Measurements from ENCODE around the gene PAIP2B. TPM values are rescaled to one million over a fixed set of nuclear protein-coding genes. Genes with fewer than 3 reads are reported as not detected.

PAIP2B gene
- total RNA-seq, 2 experiments from 2014 or later: 1.7 to 1.8 TPM

DNA sequence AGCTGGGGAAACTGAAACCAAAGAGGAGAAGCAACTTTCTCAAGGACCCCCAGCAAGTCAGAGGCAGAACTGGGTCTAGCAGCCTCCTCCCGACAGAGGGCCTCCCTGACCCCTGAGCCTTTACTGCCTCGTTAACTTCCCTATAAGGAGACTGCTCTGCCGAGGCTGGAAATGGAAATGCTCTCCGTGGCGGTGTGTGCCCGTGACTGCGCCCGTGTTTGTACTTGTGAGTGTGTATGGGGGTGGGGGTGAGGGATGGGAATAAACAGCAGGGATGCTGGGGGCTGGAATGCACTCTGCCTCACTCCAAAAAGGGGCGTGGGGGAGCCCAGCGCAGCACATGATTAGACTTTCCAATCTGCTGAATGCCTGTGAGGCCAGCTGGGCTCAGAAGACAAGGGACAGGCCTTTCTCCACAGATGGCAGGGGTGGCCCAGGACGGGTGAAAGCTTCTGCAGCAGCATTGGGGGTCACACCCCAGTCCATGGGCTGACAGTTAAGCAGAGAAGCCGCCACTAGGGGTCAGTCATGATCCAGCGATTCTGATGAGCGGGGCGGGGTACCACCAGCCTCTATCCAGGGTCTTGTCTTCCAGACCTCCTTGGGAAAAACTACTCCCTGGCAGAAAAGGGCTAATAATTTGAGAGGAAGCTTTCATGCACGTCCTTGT is 69.6 kb downstream of the PAIP2B start:
- Mint-ChIP-seq H3K36me3 (ENCODE audit: low read depth) (no peaks in the 10 kb centered on the region), H3K27ac (no peak overlapping the region), H3K4me3 (no peak overlapping the region), H3K27me3 (peaks cover 3% of the 10 kb centered on the region), H3K9me3 (no peaks in the 10 kb centered on the region), H3K4me1 (peaks cover 3% of the 10 kb centered on the region)
- peak; percentile 47 for DNase-seq
- CTCF ChIA-PET: interaction anchor here (0.6 to 3.3 kb wide), 9 partner anchors 9 to 355 kb away, joined by 3 to 7 read pairs (median 3); partner anchors contain the start of gene PAIP2B
- POLR2A ChIA-PET: no interaction called here

DNA sequence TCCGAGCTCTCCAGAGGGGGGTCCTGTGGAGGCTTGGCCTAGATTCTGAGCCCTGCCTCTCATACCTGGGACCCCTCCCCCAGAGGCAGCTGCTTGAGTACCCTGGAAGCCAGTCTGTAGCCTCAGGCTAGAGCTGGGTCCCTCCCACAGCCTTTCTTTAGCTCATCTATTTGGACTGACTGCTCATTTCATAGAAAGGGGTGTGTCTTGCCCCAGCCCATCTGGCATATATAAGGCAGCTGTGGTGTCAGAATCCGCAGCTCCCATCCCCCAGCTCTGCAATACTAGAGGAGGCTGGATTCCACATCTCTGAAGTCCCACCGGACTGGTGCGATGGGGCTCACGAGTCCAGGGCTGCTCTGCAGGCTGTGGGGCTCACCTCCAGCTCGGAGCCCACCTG is 70.3 kb downstream of the PAIP2B start:
- no peak for DNase-seq
- H3K9me3 Mint-ChIP-seq: no peaks in the 10 kb centered on the region
- POLR2A ChIA-PET: no interaction called here
- CTCF ChIA-PET: interaction anchor here (0.6 to 3.3 kb wide), 3 partner anchors 10 to 354 kb away, joined by 3 to 7 read pairs (median 3); no protein-coding TSS in a partner anchor
- no peaks in the 10 kb centered on the region for H3K36me3 Mint-ChIP-seq (ENCODE audit: low read depth)
- H3K4me1 Mint-ChIP-seq: peaks cover 3% of the 10 kb centered on the region
- H3K27me3 Mint-ChIP-seq: peaks cover 3% of the 10 kb centered on the region
- H3K27ac Mint-ChIP-seq: no peak overlapping the region
- no peak overlapping the region for H3K4me3 Mint-ChIP-seq

DNA sequence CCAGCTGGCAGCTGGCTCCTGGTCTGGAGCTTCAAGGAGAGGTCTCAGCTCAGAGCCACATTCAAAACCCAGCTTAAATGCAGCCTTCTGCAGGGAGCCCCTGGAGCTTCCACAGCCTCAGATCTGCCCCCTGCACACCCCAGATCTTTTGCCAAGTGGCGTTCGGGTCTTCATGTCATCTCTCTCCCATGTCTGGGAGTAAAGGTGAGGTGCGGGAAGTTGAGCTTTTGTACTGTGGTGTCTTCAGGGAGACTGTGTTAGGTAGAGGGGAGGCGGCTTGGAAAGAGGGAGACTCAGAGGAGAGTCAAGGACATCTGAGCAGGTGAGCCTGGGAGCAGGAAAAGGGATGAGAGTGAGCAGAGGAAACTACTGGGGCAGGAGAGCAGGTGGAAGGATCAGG is 71.1 kb downstream of the PAIP2B start:
- Mint-ChIP-seq H3K27ac (no peak overlapping the region), H3K9me3 (no peaks in the 10 kb centered on the region), H3K4me1 (peaks cover 3% of the 10 kb centered on the region), H3K36me3 (ENCODE audit: low read depth) (no peaks in the 10 kb centered on the region), H3K27me3 (peaks cover 3% of the 10 kb centered on the region), H3K4me3 (no peak overlapping the region)
- ChIA-PET POLR2A (no interaction called here), CTCF (interaction anchor here (0.6 to 3.3 kb wide), 4 partner anchors 12 to 898 kb away, joined by 3 to 12 read pairs (median 5); partner anchors contain the start of gene PCYOX1)
- DNase-seq: no peak

DNA sequence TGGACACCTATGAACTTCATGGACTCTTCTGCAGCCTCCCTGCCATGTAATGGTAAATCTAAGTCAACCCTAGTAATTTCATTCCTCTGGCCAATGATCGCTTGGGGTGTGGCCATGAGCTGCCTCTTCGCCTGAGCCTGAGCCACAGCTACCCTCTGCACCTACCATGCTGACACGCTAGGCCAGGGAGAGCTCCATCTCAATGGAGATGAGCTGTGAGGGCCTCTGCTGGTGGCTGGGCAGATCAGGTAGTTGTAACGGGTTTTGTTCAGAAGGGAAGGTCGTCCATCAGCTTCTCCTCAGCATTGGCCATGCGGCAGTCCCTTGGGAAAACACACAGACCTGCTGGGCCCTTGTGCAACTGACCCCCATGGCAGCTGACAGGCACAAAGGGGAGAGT is 72.1 kb downstream of the PAIP2B start:
- ChIA-PET CTCF (interaction anchor here (0.7 to 3.3 kb wide), 7 partner anchors 11 to 356 kb away, joined by 3 to 12 read pairs (median 3); partner anchors contain the start of gene NAGK), POLR2A (interaction anchor here (0.8 kb wide), 1 partner anchor 24 kb away, joined by 3 read pairs; the partner anchor contains the start of gene MPHOSPH10)
- H3K27ac Mint-ChIP-seq: no peak overlapping the region
- peak; percentile 36 for DNase-seq
- H3K27me3 Mint-ChIP-seq: peaks cover 3% of the 10 kb centered on the region
- H3K4me1 Mint-ChIP-seq: peaks cover 3% of the 10 kb centered on the region
- H3K4me3 Mint-ChIP-seq: no peak overlapping the region
- H3K9me3 Mint-ChIP-seq: no peaks in the 10 kb centered on the region
- H3K36me3 Mint-ChIP-seq (ENCODE audit: low read depth): peaks cover 5% of the 10 kb centered on the region

DNA sequence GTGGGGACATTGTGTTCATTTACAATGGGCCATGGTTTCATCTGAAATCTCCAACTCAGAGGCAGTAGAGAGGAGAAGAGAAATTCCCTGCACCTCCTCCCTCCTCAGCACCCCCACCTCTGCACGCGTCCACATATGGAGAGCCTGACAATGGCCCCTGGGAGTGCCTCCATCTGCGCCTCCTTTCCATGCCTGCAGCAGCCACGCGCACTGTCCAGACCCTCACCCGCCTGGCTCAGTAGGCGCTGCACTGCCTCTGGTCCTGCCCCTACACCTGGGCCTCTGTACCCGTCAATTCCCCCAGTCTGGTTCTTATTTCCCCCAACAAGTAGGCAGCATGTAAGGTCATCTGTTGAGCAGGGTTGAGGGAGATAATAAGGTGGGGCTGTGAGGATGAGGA is 72.6 kb downstream of the PAIP2B start:
- H3K4me1 Mint-ChIP-seq: peaks cover 3% of the 10 kb centered on the region
- ChIA-PET CTCF (interaction anchor here (0.7 to 3.3 kb wide), 6 partner anchors 53 to 356 kb away, joined by 3 to 12 read pairs (median 4); partner anchors contain the start of gene NAGK), POLR2A (interaction anchor here (0.8 kb wide), 1 partner anchor 24 kb away, joined by 3 read pairs; the partner anchor contains the start of gene MPHOSPH10)
- no peak for DNase-seq
- H3K4me3 Mint-ChIP-seq: no peak overlapping the region
- no peaks in the 10 kb centered on the region for H3K27me3 Mint-ChIP-seq
- no peaks in the 10 kb centered on the region for H3K9me3 Mint-ChIP-seq
- H3K36me3 Mint-ChIP-seq (ENCODE audit: low read depth): peaks cover 9% of the 10 kb centered on the region
- H3K27ac Mint-ChIP-seq: no peak overlapping the region

DNA sequence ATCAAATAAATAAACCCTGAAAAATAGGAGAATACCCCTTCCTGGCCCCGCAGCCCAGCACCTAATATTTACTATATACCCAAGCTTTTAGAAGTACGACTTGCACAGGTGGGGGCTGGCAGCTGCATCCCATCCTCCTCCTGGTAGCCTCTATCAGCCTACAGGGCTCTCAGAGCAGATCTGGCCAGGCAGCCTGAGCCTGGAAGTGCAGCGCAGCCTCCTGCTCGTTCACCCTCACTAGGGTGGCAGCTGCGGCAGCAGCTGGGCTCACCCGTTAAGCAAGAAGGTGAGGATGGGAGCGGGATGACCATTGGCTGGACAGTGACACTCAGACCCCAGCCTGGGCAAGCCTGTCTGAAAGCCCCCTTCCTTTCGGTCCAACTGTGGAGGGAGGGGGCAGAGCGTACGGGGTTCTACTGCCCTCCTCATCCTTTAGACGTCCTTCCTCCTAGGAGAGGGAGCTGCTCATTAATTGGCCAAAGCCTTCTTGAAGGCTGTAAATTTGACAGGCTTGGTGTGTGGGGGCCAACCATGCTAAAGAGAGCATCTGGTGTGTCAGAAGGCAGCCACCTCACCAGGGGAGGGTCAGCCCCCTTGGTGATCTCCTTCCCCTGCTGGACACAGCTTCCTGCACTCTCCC is 73.2 kb downstream of the PAIP2B start:
- Mint-ChIP-seq H3K9me3 (no peaks in the 10 kb centered on the region), H3K36me3 (ENCODE audit: low read depth) (peaks cover 14% of the 10 kb centered on the region), H3K27me3 (no peaks in the 10 kb centered on the region), H3K27ac (no peak overlapping the region), H3K4me1 (peaks cover 3% of the 10 kb centered on the region), H3K4me3 (no peak overlapping the region)
- ChIA-PET CTCF (interaction anchor here (1.3 kb wide), 1 partner anchor 82 kb away, joined by 3 read pairs; no protein-coding TSS in a partner anchor), POLR2A (no interaction called here)
- no peak for DNase-seq

DNA sequence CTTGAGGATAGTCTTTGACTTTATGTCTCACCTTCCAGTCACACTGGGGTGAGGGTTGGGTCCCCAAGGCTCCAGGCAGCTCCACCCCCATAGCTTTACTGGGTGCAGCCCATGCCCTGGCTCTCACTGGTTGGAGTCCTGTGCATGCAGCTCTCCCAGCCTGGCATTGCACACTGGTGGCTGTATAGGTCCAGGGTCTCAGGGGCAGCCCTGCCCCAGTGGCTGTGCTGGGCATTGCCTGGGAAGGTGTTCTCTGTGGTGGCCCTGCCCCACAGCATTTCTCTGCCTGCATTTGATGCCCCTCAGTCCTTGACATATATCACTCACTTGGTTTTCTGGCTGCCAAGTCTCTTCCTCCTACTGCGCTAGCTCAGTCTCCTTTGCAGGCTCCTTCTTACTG is 75.3 kb downstream of the PAIP2B start:
- no peaks in the 10 kb centered on the region for H3K27me3 Mint-ChIP-seq
- no peak overlapping the region for H3K27ac Mint-ChIP-seq
- no peak for DNase-seq
- H3K36me3 Mint-ChIP-seq (ENCODE audit: low read depth): peaks cover 31% of the 10 kb centered on the region
- no peak overlapping the region for H3K4me3 Mint-ChIP-seq
- POLR2A ChIA-PET: no interaction called here
- CTCF ChIA-PET: no interaction called here
- no peaks in the 10 kb centered on the region for H3K9me3 Mint-ChIP-seq
- H3K4me1 Mint-ChIP-seq: no peaks in the 10 kb centered on the region

DNA sequence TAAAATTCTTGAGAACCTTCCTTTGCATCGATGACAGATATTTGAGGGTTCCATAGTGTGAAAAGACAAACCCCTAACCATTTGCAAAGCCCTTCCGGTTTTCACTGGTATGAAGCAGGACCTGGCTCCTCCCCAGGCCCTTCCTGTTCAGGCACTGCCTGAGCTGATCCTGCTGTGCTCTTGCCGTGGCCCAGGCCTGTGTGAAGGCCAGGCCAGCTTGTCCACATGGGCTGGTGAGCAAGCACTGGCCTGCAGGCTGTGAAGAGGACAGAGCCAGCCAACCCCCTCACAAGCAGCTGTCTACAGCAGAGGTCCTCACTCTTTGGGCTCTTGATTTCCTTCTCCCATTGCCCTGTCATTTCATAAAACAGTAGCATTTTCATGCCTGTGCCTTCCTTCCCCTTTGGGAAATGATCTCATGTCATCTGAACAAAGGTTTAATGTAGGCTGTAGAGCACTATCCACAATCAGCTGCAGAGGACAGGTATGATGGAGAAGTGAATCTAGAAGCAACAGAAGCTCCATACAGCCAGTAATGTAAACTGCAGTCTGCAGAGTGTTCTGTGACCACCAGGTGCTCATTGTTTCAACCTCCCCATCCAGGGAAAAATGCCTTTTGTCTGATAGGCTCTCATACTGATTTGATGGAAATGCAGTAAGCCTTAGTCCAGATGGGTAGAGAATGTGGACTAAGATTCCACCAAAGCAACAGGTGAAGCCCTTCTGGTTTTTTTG is 76.7 kb downstream of the PAIP2B start:
- H3K27ac Mint-ChIP-seq: no peak overlapping the region
- DNase-seq: no peak
- ChIA-PET CTCF (interaction anchor here (1.4 kb wide), 1 partner anchor 77 kb away, joined by 3 read pairs; the partner anchor contains the start of gene PAIP2B), POLR2A (interaction anchor here (0.7 to 1.3 kb wide), 2 partner anchors 19 to 82 kb away, joined by 3 read pairs; partner anchors contain the start of gene NAGK)
- no peaks in the 10 kb centered on the region for H3K4me1 Mint-ChIP-seq
- H3K27me3 Mint-ChIP-seq: no peaks in the 10 kb centered on the region
- peaks cover 42% of the 10 kb centered on the region for H3K36me3 Mint-ChIP-seq (ENCODE audit: low read depth)
- H3K4me3 Mint-ChIP-seq: no peak overlapping the region
- no peaks in the 10 kb centered on the region for H3K9me3 Mint-ChIP-seq

DNA sequence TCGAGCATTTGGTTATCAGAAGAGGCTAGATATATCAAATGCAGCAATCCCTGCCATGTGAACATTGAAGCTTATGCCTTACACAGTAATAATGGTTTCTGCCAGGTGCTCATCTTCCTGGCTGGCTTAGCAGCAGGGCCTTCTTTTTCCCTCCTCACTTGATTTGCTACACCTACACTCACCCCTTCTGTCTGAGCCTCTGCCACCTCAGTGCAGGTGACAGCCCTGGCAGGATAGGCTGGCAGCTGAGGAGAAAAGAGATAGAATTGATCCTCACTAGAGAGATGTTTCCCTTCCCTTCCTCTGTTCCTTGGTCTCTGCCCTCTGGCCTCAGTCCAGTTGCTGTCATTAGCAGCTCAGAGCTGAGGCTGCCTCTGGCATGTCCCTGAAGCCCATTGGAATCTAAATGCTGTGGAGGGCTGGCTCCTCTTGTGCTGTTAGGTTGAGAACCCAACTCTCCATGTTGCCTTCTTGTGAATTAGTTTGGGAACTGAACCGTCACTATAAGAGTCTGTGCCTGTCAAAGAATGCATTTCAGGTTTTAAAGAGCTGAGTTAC is 78.3 kb downstream of the PAIP2B start:
- H3K4me1 Mint-ChIP-seq: no peaks in the 10 kb centered on the region
- H3K4me3 Mint-ChIP-seq: no peak overlapping the region
- no peaks in the 10 kb centered on the region for H3K27me3 Mint-ChIP-seq
- CTCF ChIA-PET: interaction anchor here (1.3 to 1.4 kb wide), 2 partner anchors 9 to 78 kb away, joined by 3 read pairs; partner anchors contain the start of gene PAIP2B
- H3K36me3 Mint-ChIP-seq (ENCODE audit: low read depth): peaks cover 58% of the 10 kb centered on the region
- no peak for DNase-seq
- H3K27ac Mint-ChIP-seq: no peak overlapping the region
- H3K9me3 Mint-ChIP-seq: no peaks in the 10 kb centered on the region
- POLR2A ChIA-PET: interaction anchor here (0.9 kb wide), 1 partner anchor 18 kb away, joined by 3 read pairs; the partner anchor contains the start of gene MPHOSPH10

DNA sequence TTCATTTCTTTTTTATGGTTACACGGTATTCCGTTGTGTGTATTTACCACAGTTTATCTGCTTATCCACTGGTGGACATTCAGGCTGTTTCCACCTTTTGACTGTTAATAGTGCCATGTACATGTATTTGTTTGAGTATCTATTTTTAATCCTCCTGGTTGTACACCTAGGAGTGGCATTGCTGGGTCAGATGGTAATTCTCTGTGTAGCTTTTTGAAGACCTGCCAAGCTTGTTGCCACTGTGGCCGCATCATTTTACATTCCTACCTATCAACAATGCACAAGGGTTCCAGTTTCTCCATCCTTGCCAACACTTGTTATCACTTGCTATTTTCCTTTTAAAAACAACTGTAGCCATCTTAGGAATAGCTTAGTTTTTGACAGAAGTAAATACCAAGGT is 83.1 kb downstream of the PAIP2B start:
- Mint-ChIP-seq H3K4me1 (no peaks in the 10 kb centered on the region), H3K36me3 (ENCODE audit: low read depth) (peaks cover 72% of the 10 kb centered on the region), H3K4me3 (no peak overlapping the region), H3K27ac (no peak overlapping the region), H3K27me3 (no peaks in the 10 kb centered on the region), H3K9me3 (no peaks in the 10 kb centered on the region)
- ChIA-PET POLR2A (interaction anchor here (1.4 kb wide), 1 partner anchor 13 kb away, joined by 7 read pairs; the partner anchor contains the start of gene MPHOSPH10), CTCF (interaction anchor here (0.7 kb wide), 1 partner anchor 12 kb away, joined by 3 read pairs; no protein-coding TSS in a partner anchor)
- no peak for DNase-seq

DNA sequence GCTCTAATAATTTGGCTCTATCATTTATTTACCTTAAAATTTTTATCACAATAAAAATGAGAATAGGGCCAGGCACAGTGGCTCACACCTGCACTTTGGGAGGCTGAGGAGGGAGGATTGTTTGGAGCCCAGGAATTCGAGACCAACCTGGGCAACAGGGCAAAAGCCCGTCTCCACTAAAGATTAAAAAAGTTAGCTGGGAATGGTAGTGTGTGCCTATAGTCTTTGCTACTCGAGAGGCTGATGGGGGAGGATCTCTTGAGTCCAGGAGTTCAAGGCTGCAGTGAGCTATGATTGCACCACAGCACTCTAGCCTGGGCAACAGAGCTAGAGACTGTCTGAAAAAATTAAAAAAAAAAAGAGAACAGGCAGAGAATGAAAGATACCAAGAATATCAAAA is 90.7 kb downstream of the PAIP2B start:
- Mint-ChIP-seq H3K27ac (no peak overlapping the region), H3K9me3 (no peaks in the 10 kb centered on the region), H3K4me1 (no peaks in the 10 kb centered on the region), H3K27me3 (no peaks in the 10 kb centered on the region), H3K36me3 (ENCODE audit: low read depth) (peaks cover 39% of the 10 kb centered on the region), H3K4me3 (no peak overlapping the region)
- DNase-seq: no peak
- CTCF ChIA-PET: no interaction called here
- POLR2A ChIA-PET: interaction anchor here (1.7 kb wide), 1 partner anchor 67 kb away, joined by 4 read pairs; the partner anchor contains the start of gene NAGK

DNA sequence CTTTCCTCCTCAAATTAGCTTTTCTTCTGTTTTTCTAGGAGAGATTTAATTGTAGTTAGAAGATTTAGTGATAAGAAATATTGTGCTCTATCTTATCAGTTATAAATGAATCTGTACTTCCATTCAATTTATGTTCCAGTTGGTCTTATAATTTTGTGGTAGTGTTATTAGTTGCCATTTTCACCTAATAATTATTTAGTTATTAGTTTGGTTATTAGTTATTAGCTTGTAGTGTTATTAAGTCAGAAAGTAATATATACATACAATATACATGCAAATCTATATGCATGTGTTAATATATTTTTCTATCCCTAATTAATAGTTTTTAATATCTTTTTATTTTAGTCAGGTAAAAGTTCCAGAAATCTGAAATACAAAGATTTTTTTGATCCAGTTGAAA is 93.3 kb downstream of the PAIP2B start:
- Mint-ChIP-seq H3K27ac (no peak overlapping the region), H3K27me3 (no peaks in the 10 kb centered on the region), H3K4me1 (peaks cover 8% of the 10 kb centered on the region), H3K4me3 (no peak overlapping the region), H3K9me3 (no peaks in the 10 kb centered on the region), H3K36me3 (ENCODE audit: low read depth) (peaks cover 28% of the 10 kb centered on the region)
- ChIA-PET CTCF (interaction anchor here (1.4 kb wide), 1 partner anchor 33 kb away, joined by 3 read pairs; no protein-coding TSS in a partner anchor), POLR2A (interaction anchor here (3.0 kb wide), 1 partner anchor 65 kb away, joined by 15 read pairs; the partner anchor contains the start of gene NAGK)
- no peak for DNase-seq

Data from activated CD4-positive, alpha-beta memory T cell treated with anti-CD3 and anti-CD28 coated beads, Interleukin-2, amount 10 ng/mL, durations not matched to agents 7 days and 5 days (primary cell).